Endothelial cell of umbilical vein (primary cell): ENCODE results near the gene HPDL. TPM values are rescaled to one million over a fixed set of nuclear protein-coding genes. Genes with fewer than 3 reads are reported as not detected.

Experiments used
- BruUV-seq: library from RNA; stranded (reverse); fragments of 400-500 nt; replicated peaks from 2 replicates; lab custom pipeline; 2021; lab: Mats Ljungman, UMichigan
- CTCF ChIA-PET: fragments of 300-600, 350-600 bp; sonication (Branson Sonifier 250); formaldehyde crosslinking; loops from one replicate; lab custom pipeline; 2021; ENCODE audit warnings: antibody characterized with exemption, inconsistent platforms; lab: Charles Lee
- POLR2A ChIA-PET: fragments of 300-600, 350-600 bp; sonication (Branson Sonifier 250); formaldehyde crosslinking; loops from one replicate; lab custom pipeline; 2021; ENCODE audit warnings: antibody characterized with exemption, inconsistent platforms; lab: Charles Lee
- DNase-seq: peaks from one replicate; pipeline ENCODE4 v3.0.0-alpha.2; 2011; ENCODE audit warnings: low read depth, low spot score
- FAIRE-seq: peaks from 2 replicates; lab custom pipeline; 2011; peaks lifted over from hg19 to GRCh38; lab: Jason Lieb, UNC
- H2AFZ ChIP-seq: 2 replicates; pipeline ENCODE4 v1.6.0; 2012; ENCODE audit warnings: low read depth, low read length, control low read depth, inconsistent platforms
- H3K27ac ChIP-seq: 2 replicates; pipeline ENCODE4 v1.5.1; 2011; ENCODE audit warnings: low read depth, mild to moderate bottlenecking, control low read depth, low read length, moderate library complexity; ENCODE audit not compliant: insufficient read depth
- H3K27me3 ChIP-seq, 2 experiments: 2 replicates each; pipeline versions ENCODE4 v1.6.0 to v1.6.1; 2011; ENCODE audit warnings: low read length in 2 of 2, mixed read lengths in 1 of 2; ENCODE audit not compliant: control insufficient read depth in 2 of 2, insufficient read depth in 2 of 2
- H3K36me3 ChIP-seq, 2 experiments: 2 replicates in 1 of 2; 3 replicates in 1 of 2; pipeline ENCODE4 v1.5.1; 2011; ENCODE audit warnings: low read length in 2 of 2, mild to moderate bottlenecking in 1 of 2, moderate library complexity in 1 of 2; ENCODE audit not compliant: control insufficient read depth in 2 of 2, insufficient read depth in 2 of 2; ENCODE audit errors: extremely low read depth in 1 of 2
- H3K4me1 ChIP-seq: 3 replicates; pipeline ENCODE4 v1.5.1; 2011; ENCODE audit warnings: mild to moderate bottlenecking, low read length; ENCODE audit not compliant: control insufficient read depth, insufficient read depth; ENCODE audit errors: extremely low read depth
- H3K4me2 ChIP-seq: 2 replicates; pipeline ENCODE4 v1.6.1; 2011; ENCODE audit warnings: low read length, control low read depth, mixed read lengths; ENCODE audit not compliant: insufficient read depth
- H3K4me3 ChIP-seq, 3 experiments: fragments of 200-600 bp in 1 of 3; sonication (generic), shearing (Covaris generic) in 1 of 3; replicated peaks in 1 of 3; 2 replicates each; pipeline ENCODE4 v1.5.1; 2011 to 2016; ENCODE audit warnings: control low read depth in 3 of 3, low read length in 3 of 3, mild to moderate bottlenecking in 2 of 3, inconsistent platforms in 1 of 3, low read depth in 1 of 3, moderate library complexity in 1 of 3; ENCODE audit not compliant: insufficient read depth in 1 of 3
- H3K79me2 ChIP-seq: 2 replicates; pipeline ENCODE4 v1.6.0; 2012; ENCODE audit warnings: low read length, inconsistent platforms; ENCODE audit not compliant: control insufficient read depth, insufficient read depth
- H3K9ac ChIP-seq: replicated peaks from 2 replicates; pipeline ENCODE3; 2011; ENCODE audit warnings: low read length, control low read depth; ENCODE audit not compliant: insufficient read depth; ENCODE audit errors: extremely low read depth
- H3K9me1 ChIP-seq: replicated peaks from 3 replicates; pipeline ENCODE4 v1.6.0; 2011; ENCODE audit warnings: mild to moderate bottlenecking, low read length; ENCODE audit not compliant: control insufficient read depth, insufficient read depth; ENCODE audit errors: extremely low read depth
- H3K9me3 ChIP-seq: replicated peaks from 2 replicates; pipeline ENCODE4 v1.5.1; 2012; ENCODE audit warnings: low read length, inconsistent platforms; ENCODE audit not compliant: control insufficient read depth, insufficient read depth
- H4K20me1 ChIP-seq: replicated peaks from 2 replicates; pipeline ENCODE3; 2011; ENCODE audit warnings: mild to moderate bottlenecking, low read length; ENCODE audit not compliant: control insufficient read depth, insufficient read depth; ENCODE audit errors: extremely low read depth
- CTCF ChIP-seq, 2 donors: IDR thresholded peaks; 1 replicate in 1 of 2; 2 replicates in 1 of 2; pipeline ENCODE4 v1.5.1; 2011; ENCODE audit warnings: low read length in 2 of 2, mild to moderate bottlenecking in 2 of 2, moderate library complexity in 2 of 2, control low read depth in 1 of 2, inconsistent platforms in 1 of 2, low read depth in 1 of 2; ENCODE audit not compliant: insufficient read depth in 1 of 2; ENCODE audit errors: extremely low read depth in 1 of 2
- EZH2 ChIP-seq: IDR thresholded peaks from 2 replicates; pipeline ENCODE4 v1.6.1; 2012; ENCODE audit warnings: borderline replicate concordance, low read depth, mild to moderate bottlenecking, moderate library complexity, low read length, inconsistent platforms; ENCODE audit not compliant: severe bottlenecking
- FOS ChIP-seq: IDR thresholded peaks from 2 replicates; pipeline ENCODE4 v1.6.1; 2011; ENCODE audit warnings: mild to moderate bottlenecking, low read length, moderate library complexity, borderline replicate concordance; ENCODE audit not compliant: insufficient read depth
- GATA2 ChIP-seq: IDR thresholded peaks from 2 replicates; pipeline ENCODE4 v1.7.0; 2011; ENCODE audit warnings: low read depth, mild to moderate bottlenecking, moderate library complexity, mixed read lengths, low read length; ENCODE audit not compliant: insufficient read length, insufficient read depth
- JUN ChIP-seq: IDR thresholded peaks from 2 replicates; pipeline ENCODE4 v1.6.1; 2011; ENCODE audit warnings: borderline replicate concordance, low read depth; ENCODE audit not compliant: insufficient read length, insufficient read depth
- MAX ChIP-seq: IDR thresholded peaks from 2 replicates; pipeline ENCODE4 v1.6.1; 2011; ENCODE audit not compliant: insufficient read depth, insufficient read length
- MYC ChIP-seq: IDR thresholded peaks from one replicate; pipeline ENCODE4 v1.6.1; 2011; ENCODE audit warnings: mild to moderate bottlenecking, low read depth, low read length
- POLR2A ChIP-seq: IDR thresholded peaks from 2 replicates; pipeline ENCODE4 v1.6.1; 2012; ENCODE audit warnings: low read depth, mild to moderate bottlenecking, control low read depth, low read length
- POLR2AphosphoS5 ChIP-seq: IDR thresholded peaks from 2 replicates; pipeline ENCODE4 v1.6.1; 2012; ENCODE audit warnings: low read depth, mild to moderate bottlenecking, control low read depth, low read length, moderate library complexity; ENCODE audit not compliant: insufficient read depth
- dilution Hi-C: fragments of 300-500 bp; cut with MboI; formaldehyde crosslinking; loops from one replicate; pipeline ENCODE4 v1.15.0; 2019; ENCODE audit warnings: low sequenced_read_pairs; ENCODE audit not compliant: extremely low pct_ligation_motif_present
- intact Hi-C: fragments of 100-400 bp; cut with micrococcal nuclease; formaldehyde crosslinking; loops from one replicate; pipeline ENCODE4 v1.10.0; 2022
- polyA plus RNA-seq, 4 experiments: library from polyadenylated mRNA; depleted of rRNA in 3 of 4; stranded (reverse) in 3 of 4; unstranded in 1 of 4; fragments of >200 nt; gene quantifications; 2 replicates each; pipeline versions ENCODE4 v1.2.1 to v1.2.3, GENCODE V29; 2011 to 2012; ENCODE audit warnings: missing spikeins in 1 of 4
- total RNA-seq: library from RNA; stranded (reverse); gene quantifications from 2 replicates; pipeline ENCODE4 v1.2.3, GENCODE V29; 2021

HPDL gene
- total and polyA plus RNA-seq, 2 donors (not counting 3 experiments of a cell fraction or from before 2014, with no cell fraction given) = 3.4 to 5.9 TPM

DNA sequence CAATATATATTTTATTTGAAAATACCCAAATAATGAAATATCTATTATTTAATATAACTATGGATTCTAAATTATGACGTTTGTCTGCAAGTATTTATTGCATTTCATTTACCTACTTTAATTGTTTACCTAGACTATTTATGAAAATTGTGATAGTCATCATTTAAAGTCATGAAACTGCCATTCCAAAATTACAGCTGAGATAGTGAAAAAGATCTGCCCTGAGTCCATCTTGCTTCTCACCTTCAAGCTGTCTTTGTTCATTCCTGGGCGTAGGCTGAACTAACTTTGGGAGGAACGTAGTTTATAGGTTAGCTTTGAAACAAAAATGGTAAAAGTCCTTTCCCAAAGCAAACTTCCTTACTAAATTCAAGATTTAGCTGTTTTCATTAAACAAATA lies 12.4 kb upstream of the HPDL start:
- FAIRE-seq (no peak), DNase-seq (no peak)
- TF ChIP-seq POLR2AphosphoS5 (no peak), POLR2A (no peak), FOS (no peak), MYC (no peak), CTCF (IDR thresholded peaks at IDR 0.05; ENCODE audit: extremely low read depth in 1 of 2, insufficient read depth in 1 of 2, low read depth in 1 of 2, low read length in 2 of 2) (no peak), GATA2 (no peak), EZH2 (no peak), JUN (no peak), MAX (no peak)
- Histone ChIP-seq H3K27me3 (peaks cover 0 to 2% of the 10 kb centered on the region in 2 experiments), H4K20me1 (no peaks in the 10 kb centered on the region), H3K4me1 (no peaks in the 10 kb centered on the region), H2AFZ (no peak overlapping the region), H3K9me3 (no peaks in the 10 kb centered on the region), H3K27ac (no peak overlapping the region), H3K4me2 (no peak overlapping the region), H3K9me1 (no peaks in the 10 kb centered on the region), H3K4me3 (no peak overlapping the region), H3K79me2 (no peaks in the 10 kb centered on the region), H3K36me3 (no peaks in the 10 kb centered on the region), H3K9ac (no peak overlapping the region)
- intact Hi-C loops = no loop called here
- POLR2A ChIA-PET = no interaction called here
- CTCF ChIA-PET = interaction anchor here (1.2 to 1.7 kb wide), 3 partner anchors 9 to 300 kb away, joined by 4 read pairs; partner anchors contain the start of gene HPDL
- no TSS peak for BruUV-seq
- dilution Hi-C loops = no loop called here
